Prostate gland (tissue), 2 donors: ENCODE results near the gene EZH1. TPM values are rescaled to one million over a fixed set of nuclear protein-coding genes. Genes with fewer than 3 reads are reported as not detected.

Source experiments
- DNase-seq: peaks from one replicate; pipeline ENCODE4 v3.0.0-alpha.2; 2019; ENCODE audit warnings: low spot score
- H3K27ac ChIP-seq, 2 donors: fragments of 200-600 bp; sonication (generic); 2 replicates each; pipeline ENCODE4 v1.5.1; 2017 to 2019
- H3K27me3 ChIP-seq: fragments of 200-600 bp; sonication (generic); replicated peaks from 2 replicates; pipeline ENCODE4 v1.5.1; 2019; ENCODE audit not compliant: insufficient read depth
- H3K36me3 ChIP-seq, 2 donors: fragments of 200-600 bp; sonication (generic); 1 replicate in 1 of 2; 2 replicates in 1 of 2; pipeline versions ENCODE4 v1.5.1 to v1.8.1; 2017 to 2019
- H3K4me1 ChIP-seq: fragments of 200-600 bp; sonication (generic); replicated peaks from 2 replicates; pipeline ENCODE4 v1.5.1; 2019
- H3K4me3 ChIP-seq, 2 donors: fragments of 200-600 bp; sonication (generic); 2 replicates each; pipeline ENCODE4 v1.5.1; 2017 to 2019
- H3K9me3 ChIP-seq: fragments of 200-600 bp; sonication (generic); 2 replicates; pipeline ENCODE4 v1.5.1; 2017
- CTCF ChIP-seq, 4 experiments: fragments of 200-600 bp in 2 of 4; fragments of 450-650 bp in 2 of 4; sonication (generic) in 2 of 4; IDR thresholded peaks; 1 replicate in 3 of 4; 2 replicates in 1 of 4; pipeline ENCODE4 v1.5.1; 2016 to 2019; ENCODE audit warnings: antibody characterized with exemption in 4 of 4, mild to moderate bottlenecking in 2 of 4, moderate library complexity in 2 of 4
- POLR2A ChIP-seq: fragments of 450-650 bp; IDR thresholded peaks from one replicate; pipeline ENCODE4 v1.6.1; 2016; ENCODE audit warnings: antibody characterized with exemption, mild to moderate bottlenecking
- POLR2AphosphoS5 ChIP-seq: sonication (generic); formaldehyde crosslinking; IDR thresholded peaks from one replicate; pipeline ENCODE4 v1.6.1; 2017; ENCODE audit warnings: antibody characterized with exemption
- WGBS: methylation state at CpG from one replicate; pipeline ENCODE4 v1.1.5; 2018; 5-methylcytosine and 5-hydroxymethylcytosine counted together
- intact Hi-C: fragments of 100-400 bp; cut with DNase I; formaldehyde crosslinking; loops from one replicate; pipeline ENCODE4 v1.14.2; 2022
- total RNA-seq, 2 donors: library from RNA; depleted of rRNA; stranded (reverse); fragments of >200 nt; gene quantifications; one replicate each; pipeline ENCODE4 v1.1.0, GENCODE V29; 2016

The EZH1 gene
- total RNA-seq, 2 donors from 2014 or later = 28.5 to 61.2 TPM

- H3K4me3 ChIP-seq = no peak overlapping the region
- no peak overlapping the region for H3K27ac ChIP-seq
- intact Hi-C loops = no loop called here
- no peaks in the 10 kb centered on the region for H3K4me1 ChIP-seq
- no peak for DNase-seq
- H3K36me3 ChIP-seq = peaks cover 2 to 5% of the 10 kb centered on the region in 2 donors
- no peaks in the 10 kb centered on the region for H3K9me3 ChIP-seq
- 92% methylated on average over 19 of the region's 19 CpGs for WGBS
- no peaks in the 10 kb centered on the region for H3K27me3 ChIP-seq
- TF ChIP-seq CTCF (IDR thresholded peaks at IDR 0.05) (no peak), POLR2A (no peak), POLR2AphosphoS5 (no peak)
Observed at GRCh38 chr17:42697108-42697811, 47.6 kb downstream of the EZH1 start.

- 90% methylated on average over 20 of the region's 20 CpGs for WGBS
- no peak for DNase-seq
Observed at GRCh38 chr17:42695500-42695899, 49.3 kb downstream of the EZH1 start.

GRCh38 chr17:42694524-42694923 lies 50.3 kb downstream of the EZH1 start:
- intact Hi-C loops = no loop called here
- TF ChIP-seq POLR2AphosphoS5 (no peak), CTCF (IDR thresholded peaks at IDR 0.05) (no peak), POLR2A (no peak)
- no peaks in the 10 kb centered on the region for H3K9me3 ChIP-seq
- H3K4me3 ChIP-seq = no peak overlapping the region
- H3K4me1 ChIP-seq = no peaks in the 10 kb centered on the region
- H3K27me3 ChIP-seq = no peaks in the 10 kb centered on the region
- H3K27ac ChIP-seq = no peak overlapping the region
- 90% methylated on average over 3 of the region's 3 CpGs for WGBS
- no peak for DNase-seq
- no peaks in the 10 kb centered on the region for H3K36me3 ChIP-seq

More at GRCh38 chr17:42695500-42695899, 49.3 kb downstream of the EZH1 start:
- Histone ChIP-seq H3K9me3 (no peaks in the 10 kb centered on the region), H3K4me1 (no peaks in the 10 kb centered on the region), H3K27ac (no peak overlapping the region), H3K27me3 (no peaks in the 10 kb centered on the region), H3K36me3 (no peaks in the 10 kb centered on the region), H3K4me3 (no peak overlapping the region)
- intact Hi-C loops = no loop called here
- TF ChIP-seq POLR2A = no peak
- no peak for TF ChIP-seq CTCF (IDR thresholded peaks at IDR 0.05)
- no peak for TF ChIP-seq POLR2AphosphoS5

GRCh38 chr17:42692489-42692888 lies 52.4 kb downstream of the EZH1 start:
- WGBS = 88% methylated on average over 11 of the region's 11 CpGs
- no peak for TF ChIP-seq POLR2A
- no peak for TF ChIP-seq CTCF (IDR thresholded peaks at IDR 0.05)
- TF ChIP-seq POLR2AphosphoS5 = no peak
- H3K4me1 ChIP-seq = no peaks in the 10 kb centered on the region
- H3K27me3 ChIP-seq = no peaks in the 10 kb centered on the region
- intact Hi-C loops = no loop called here
- H3K9me3 ChIP-seq = no peaks in the 10 kb centered on the region
- DNase-seq = no peak
- no peak overlapping the region for H3K4me3 ChIP-seq
- no peaks in the 10 kb centered on the region for H3K36me3 ChIP-seq
- no peak overlapping the region for H3K27ac ChIP-seq

GRCh38 chr17:42691021-42691545 lies 53.8 kb downstream of the EZH1 start:
- Histone ChIP-seq H3K36me3 (no peaks in the 10 kb centered on the region), H3K4me3 (no peak overlapping the region), H3K4me1 (no peaks in the 10 kb centered on the region), H3K27me3 (no peaks in the 10 kb centered on the region), H3K27ac (no peak overlapping the region), H3K9me3 (no peaks in the 10 kb centered on the region)
- intact Hi-C loops = no loop called here
- 81% methylated on average over 12 of the region's 12 CpGs for WGBS
- DNase-seq = no peak
- TF ChIP-seq POLR2AphosphoS5 = no peak
- TF ChIP-seq POLR2A = no peak
- TF ChIP-seq CTCF (IDR thresholded peaks at IDR 0.05) = no peak
